Measurements from ENCODE around the gene PRPF8.
"Not testable (repeated sequence)": the region's sequence is repeated elsewhere in the genome, so short reads cannot be mapped to it uniquely, and the experiment has no call there.

PRPF8 gene

DNA sequence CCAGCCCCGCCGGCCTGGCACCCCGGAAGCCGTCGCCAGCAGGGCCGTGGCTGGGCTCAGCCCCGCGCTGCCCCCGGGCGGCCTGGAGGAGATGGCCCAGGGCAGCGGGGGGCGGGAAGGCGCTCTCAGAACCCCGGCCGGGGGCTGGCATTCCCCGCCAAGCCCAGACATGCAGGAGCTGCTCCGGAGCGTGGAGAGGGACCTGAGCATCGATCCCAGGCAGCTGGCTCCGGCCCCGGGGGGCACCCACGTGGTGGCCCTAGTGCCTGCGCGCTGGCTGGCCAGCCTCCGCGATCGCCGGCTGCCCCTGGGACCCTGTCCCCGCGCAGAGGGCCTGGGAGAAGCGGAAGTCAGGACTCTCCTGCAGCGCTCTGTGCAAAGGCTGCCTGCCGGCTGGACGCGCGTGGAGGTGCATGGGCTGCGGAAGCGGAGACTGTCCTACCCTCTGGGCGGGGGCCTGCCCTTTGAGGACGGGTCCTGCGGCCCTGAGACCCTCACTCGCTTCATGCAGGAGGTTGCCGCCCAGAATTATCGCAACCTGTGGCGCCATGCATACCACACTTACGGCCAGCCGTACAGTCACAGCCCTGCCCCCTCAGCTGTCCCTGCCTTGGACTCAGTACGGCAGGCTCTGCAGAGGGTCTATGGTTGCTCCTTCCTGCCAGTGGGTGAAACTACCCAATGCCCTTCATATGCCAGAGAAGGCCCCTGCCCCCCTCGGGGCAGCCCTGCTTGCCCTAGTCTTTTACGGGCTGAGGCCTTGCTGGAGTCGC is 40.4 kb upstream of the PRPF8 start:
- in situ Hi-C loops (cut with MboI; ENCODE audit: low sequenced_read_pairs, unreplicated experiment): loop anchor here (25.0 kb wide), 1 partner anchor 312 kb away; the partner anchor contains the start of genes DPH1, OVCA2 and RTN4RL1
- no peak for DNase-seq (ENCODE audit: low spot score)
- TF ChIP-seq, protein P1, sequence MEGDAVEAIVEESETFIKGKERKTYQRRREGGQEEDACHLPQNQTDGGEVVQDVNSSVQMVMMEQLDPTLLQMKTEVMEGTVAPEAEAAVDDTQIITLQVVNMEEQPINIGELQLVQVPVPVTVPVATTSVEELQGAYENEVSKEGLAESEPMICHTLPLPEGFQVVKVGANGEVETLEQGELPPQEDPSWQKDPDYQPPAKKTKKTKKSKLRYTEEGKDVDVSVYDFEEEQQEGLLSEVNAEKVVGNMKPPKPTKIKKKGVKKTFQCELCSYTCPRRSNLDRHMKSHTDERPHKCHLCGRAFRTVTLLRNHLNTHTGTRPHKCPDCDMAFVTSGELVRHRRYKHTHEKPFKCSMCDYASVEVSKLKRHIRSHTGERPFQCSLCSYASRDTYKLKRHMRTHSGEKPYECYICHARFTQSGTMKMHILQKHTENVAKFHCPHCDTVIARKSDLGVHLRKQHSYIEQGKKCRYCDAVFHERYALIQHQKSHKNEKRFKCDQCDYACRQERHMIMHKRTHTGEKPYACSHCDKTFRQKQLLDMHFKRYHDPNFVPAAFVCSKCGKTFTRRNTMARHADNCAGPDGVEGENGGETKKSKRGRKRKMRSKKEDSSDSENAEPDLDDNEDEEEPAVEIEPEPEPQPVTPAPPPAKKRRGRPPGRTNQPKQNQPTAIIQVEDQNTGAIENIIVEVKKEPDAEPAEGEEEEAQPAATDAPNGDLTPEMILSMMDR (IDR thresholded peaks at IDR 0.05; ENCODE audit: borderline replicate concordance, control extremely low read depth, extremely low read depth, insufficient read depth, missing control alignments): no peak

DNA sequence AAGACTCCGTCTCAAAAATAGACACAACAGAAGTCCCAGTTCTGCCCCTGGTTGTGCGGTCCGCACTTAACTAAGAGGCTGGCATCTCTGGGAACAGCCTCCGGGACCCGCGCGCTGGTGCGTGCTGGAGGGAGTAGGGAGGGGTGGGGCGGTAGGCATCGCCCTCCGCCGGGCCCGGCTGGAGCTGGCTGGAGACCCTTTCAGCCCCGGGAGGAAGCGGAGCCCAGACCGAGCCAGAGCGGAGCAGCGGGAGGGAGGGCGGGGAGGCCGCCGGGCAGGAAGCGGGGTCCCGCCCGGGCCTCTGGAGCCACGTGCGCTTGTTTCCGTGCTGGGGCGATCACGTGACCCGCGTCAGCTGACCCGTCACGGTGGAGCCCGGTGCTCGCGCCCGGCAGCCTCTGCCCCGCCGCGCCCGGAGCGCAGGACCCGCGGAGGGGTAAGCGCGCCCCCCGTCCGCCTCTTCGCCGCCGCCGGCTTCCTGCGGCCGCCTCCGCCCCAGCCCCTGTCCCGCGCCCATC is 39.7 kb upstream of the PRPF8 start, which contains the start of gene WDR81:
WDR81 (plus strand) TSS at position 354 of the 518 bp plus-strand sequence. CDS start 256 bp downstream, outside the sequence.
- DNase-seq (ENCODE audit: low spot score): peak; percentile 97
- in situ Hi-C loops (cut with MboI; ENCODE audit: low sequenced_read_pairs, unreplicated experiment): loop anchor here (25.0 kb wide), 1 partner anchor 313 kb away; the partner anchor contains the start of genes DPH1, OVCA2 and RTN4RL1
- TF ChIP-seq, protein P1 (IDR thresholded peaks at IDR 0.05; ENCODE audit: borderline replicate concordance, control extremely low read depth, extremely low read depth, insufficient read depth, missing control alignments): no peak

DNA sequence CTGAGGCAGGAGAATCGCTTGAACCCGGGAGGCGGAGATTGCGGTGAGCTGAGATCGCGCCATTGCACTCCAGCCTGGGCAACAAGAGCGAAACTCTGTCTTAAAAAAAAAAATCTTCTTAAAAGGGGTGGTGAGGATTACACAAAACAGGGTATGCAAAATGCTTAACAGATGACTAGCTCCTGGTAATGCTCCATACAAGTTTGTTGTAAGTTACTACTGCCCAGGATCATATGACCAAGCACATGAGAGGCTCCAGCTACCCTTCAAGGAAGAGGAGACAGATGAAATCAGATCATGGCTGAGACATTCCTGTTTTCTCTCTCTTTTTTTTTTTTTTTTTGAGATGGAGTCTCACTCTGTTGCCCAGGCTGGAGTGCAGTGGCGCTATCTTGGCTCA is 37.4 kb upstream of the PRPF8 start:
- in situ Hi-C loops (cut with MboI; ENCODE audit: low sequenced_read_pairs, unreplicated experiment): loop anchor here (25.0 kb wide), 1 partner anchor 315 kb away; the partner anchor contains the start of genes DPH1, OVCA2 and RTN4RL1
- not testable (repeated sequence) for DNase-seq (ENCODE audit: low spot score)

DNA sequence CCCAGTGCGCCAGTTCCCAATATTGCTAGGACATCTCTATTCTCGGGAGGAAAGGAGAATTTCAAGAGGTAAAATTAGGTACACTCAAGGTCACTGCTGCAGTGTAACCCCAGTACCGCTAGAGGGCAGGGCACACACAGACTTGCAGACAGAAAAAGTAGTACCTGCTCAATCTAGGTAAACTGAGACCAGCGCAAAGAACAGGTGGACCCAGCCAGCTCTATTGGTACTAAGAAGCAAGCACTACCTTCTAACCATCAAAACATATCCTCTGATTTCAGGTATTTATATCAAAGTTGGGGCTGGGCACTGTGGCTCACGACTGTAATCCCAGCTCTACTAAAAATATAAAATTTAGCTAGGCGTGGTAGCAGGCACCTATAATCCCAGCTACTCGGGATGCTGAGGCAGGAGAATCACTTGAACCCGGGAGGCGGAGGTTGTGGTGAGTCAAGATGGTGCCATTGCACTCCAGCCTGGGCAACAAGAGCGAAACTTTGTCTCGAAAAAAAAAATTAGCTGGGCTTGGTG is 36.3 kb upstream of the PRPF8 start:
- TF ChIP-seq, protein P1 (IDR thresholded peaks at IDR 0.05; ENCODE audit: borderline replicate concordance, control extremely low read depth, extremely low read depth, insufficient read depth, missing control alignments): peak; percentile 96
- in situ Hi-C loops (cut with MboI; ENCODE audit: low sequenced_read_pairs, unreplicated experiment): loop anchor here (25.0 kb wide), 1 partner anchor 316 kb away; the partner anchor contains the start of genes DPH1, OVCA2 and RTN4RL1
- DNase-seq (ENCODE audit: low spot score): peak; percentile 58

DNA sequence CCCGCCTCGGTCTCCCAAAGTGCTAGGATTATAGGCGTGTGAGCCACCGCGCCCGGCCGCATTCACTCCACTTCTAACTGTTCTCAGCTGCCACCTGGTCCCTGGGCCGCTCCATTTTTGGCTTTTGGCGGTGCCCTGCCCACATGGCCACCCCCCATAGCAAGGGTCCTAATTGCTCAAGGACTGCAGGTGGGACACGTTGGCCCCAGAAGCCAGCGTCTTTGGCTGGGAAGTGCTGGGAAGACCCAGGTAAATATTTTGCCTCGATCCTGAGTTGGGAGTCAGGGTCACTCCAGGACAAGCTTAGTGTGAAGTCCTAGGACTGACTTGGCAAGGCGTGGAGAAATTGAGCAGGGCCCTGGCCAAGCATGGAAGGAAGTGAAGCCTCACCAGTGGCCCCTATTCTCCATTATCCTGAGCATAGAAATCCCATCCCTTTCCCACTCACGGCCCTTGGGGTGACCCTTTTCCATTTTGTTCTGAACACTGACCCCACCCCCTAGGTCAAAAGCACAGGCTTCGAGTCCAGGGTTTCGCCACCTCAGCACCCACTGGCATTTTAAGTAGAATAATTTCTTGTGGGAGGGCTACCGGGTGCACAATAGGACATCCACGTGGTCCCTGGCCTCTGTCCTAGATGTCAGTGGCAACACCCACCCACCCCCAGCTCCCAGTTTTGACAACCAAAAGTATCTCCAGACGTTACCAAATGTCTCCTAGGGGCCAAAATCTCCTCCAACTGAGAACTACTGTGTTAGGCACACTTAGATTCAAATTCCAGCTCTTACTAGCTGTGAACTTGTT is 33.9 kb upstream of the PRPF8 start:
- in situ Hi-C loops (cut with MboI; ENCODE audit: low sequenced_read_pairs, unreplicated experiment): loop anchor here (25.0 kb wide), 1 partner anchor 319 kb away; the partner anchor contains the start of genes DPH1, OVCA2 and RTN4RL1
- no peak for DNase-seq (ENCODE audit: low spot score)
- TF ChIP-seq, protein P1 (IDR thresholded peaks at IDR 0.05; ENCODE audit: borderline replicate concordance, control extremely low read depth, extremely low read depth, insufficient read depth, missing control alignments): no peak

DNA sequence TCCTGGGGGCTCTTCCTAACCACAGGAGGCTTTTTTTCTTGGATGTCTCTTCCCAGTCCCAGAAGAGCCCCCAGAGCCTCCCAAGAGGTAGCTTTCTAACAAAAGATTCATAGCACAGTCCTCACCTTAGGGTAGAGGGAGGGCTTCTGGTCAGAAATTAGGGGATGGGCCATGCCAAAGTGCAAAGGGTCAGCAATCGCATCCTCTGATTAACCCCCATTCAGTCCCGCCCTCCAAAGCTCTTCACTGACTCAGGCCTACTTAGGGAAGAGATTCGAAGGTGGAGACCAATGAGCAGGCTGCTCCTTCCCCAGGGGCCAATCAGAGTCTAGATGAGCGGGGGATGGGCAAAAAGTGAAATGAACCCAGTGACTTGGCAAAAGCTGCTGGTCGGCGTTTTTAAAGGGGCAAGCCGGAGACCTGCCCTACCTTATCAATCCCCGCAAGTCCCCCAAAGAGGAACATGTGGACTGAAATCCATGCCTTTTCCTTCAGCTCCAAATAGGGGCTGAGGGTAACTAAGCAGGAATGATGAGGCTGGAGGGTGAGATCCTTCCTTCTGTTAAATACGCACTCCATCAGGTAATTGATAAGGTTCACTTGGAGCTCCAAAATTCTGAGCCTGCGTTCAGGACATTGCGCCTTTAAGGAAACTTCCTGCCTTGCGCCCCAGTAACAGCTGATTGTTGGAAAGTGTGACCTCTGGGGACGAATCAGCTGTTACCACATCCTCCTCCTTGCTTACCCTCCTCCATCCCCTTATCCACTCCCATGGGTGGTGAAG is 32.4 kb upstream of the PRPF8 start:
- TF ChIP-seq, protein P1 (IDR thresholded peaks at IDR 0.05; ENCODE audit: borderline replicate concordance, control extremely low read depth, extremely low read depth, insufficient read depth, missing control alignments): no peak
- peak; percentile 91 for DNase-seq (ENCODE audit: low spot score)

More for the DNA sequence above, 32.4 kb upstream of the PRPF8 start:
- in situ Hi-C loops (cut with MboI; ENCODE audit: low sequenced_read_pairs, unreplicated experiment): loop anchor here (25.0 kb wide), 1 partner anchor 320 kb away; the partner anchor contains the start of genes DPH1, OVCA2 and RTN4RL1
